GM18520 (cell line): ENCODE measurements around the gene C17orf100.

Experiments used
- ATAC-seq: cut with Tn5 transposase; IDR thresholded peaks from one replicate; pipeline ENCODE4 v1.9.1; 2021; ENCODE audit not compliant: unreplicated experiment

Gene C17orf100

DNA sequence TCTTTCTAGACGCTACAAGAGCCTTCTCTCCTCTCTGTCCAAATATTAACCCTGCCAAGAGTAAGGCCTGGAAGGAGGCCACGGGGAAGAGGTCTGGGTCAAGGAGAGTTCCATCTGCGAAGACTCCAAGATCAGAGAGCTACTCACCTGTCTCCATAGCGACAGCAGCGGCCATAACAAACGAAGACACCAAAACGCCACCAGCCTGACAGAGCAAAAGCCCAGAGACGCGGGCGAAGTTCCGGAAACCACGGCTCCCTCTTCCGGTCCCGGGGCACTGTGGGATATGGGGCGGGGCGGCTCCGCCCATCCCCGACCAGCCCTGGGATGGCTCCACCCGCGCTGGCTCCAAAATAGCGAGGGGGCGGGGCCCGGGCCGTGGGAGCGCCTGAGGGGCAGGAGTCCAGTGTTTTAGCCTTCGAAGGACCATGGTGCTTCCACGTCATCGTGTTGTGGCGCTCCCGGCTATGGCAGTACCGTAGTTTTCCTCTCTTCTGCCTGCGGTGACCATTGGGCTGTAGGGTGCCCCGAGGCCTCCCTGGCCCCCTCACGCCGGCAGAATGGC is at the start of gene C17orf100, which contains the start of gene MED31:
Gene C17orf100, plus strand, starts transcription at position 409 of the 565 bp plus-strand sequence. Its CDS starts 152 bp downstream, at position 561.
Gene MED31, minus strand, starts transcription at position 252 of the 565 bp plus-strand sequence. Its CDS starts 77 bp downstream, at position 175.
- ATAC-seq: peak; percentile 67

DNA sequence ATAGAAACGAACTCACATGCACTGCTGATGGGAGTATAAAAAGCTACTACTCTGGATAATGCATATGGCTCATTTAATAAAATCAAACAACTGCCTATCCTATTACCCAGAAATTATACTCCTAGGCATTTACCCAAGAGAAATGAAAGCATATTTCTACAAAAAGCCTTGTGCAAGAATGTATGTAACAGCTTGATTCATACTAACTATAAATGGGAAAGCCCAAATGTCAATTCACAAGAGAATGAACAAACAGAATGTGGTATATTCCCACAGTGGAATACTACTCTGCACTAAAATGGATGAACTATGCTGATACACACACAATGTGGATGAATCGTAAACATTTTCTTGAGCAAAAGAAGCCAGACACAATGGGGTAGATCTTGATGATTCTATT is 49.4 kb upstream of the C17orf100 start:
- no peak for ATAC-seq

DNA sequence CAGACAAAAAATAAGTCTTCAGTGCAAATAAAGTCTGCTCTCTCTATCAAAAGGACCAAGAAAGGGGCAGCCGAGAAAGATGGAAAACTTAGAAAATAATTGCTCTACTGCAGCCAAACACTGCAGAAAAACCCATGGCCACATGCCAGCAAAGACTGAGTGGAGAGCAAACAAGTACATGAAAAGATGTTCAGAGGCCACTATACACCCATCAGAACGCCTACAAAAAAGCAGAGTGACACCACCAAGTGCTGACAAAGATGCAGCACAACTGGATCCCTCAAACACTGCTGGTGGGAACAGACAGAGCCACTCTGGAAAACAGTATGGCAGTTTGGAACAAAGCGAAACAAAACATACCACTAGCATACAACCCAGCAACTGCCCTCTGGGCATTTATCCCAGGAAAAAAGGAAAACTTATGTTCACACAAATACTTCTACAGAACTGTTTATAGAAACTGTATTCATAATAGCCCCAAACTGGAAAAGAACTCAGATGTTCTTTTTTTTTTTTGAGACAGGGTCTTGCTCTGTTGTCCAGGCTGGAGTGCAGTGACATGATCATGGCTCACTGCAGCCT is 47.7 kb upstream of the C17orf100 start:
- ATAC-seq: no peak

DNA sequence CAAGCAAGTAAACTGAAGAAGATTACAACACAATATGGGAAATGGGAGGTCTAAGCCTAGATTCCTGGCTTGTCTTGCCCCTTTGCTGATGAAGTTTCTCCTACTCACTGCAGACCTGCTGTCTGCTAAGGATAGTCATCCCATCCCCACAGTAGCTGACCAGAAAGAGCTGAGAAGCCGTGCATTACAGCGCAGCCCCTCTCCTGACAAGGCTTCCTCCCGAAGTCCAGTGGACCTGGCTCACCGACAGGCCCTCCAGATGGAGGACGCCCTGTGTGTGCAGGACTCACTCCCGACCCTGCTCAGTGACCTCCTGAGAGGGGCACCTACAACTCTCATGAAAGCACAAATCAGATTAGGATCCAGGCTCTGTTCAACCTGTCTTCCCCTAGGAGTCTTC is 46.4 kb upstream of the C17orf100 start:
- no peak for ATAC-seq

- no peak for ATAC-seq
These were observed 43.2 kb upstream of the C17orf100 start for GRCh38 chr17:6608321-6608720.

DNA sequence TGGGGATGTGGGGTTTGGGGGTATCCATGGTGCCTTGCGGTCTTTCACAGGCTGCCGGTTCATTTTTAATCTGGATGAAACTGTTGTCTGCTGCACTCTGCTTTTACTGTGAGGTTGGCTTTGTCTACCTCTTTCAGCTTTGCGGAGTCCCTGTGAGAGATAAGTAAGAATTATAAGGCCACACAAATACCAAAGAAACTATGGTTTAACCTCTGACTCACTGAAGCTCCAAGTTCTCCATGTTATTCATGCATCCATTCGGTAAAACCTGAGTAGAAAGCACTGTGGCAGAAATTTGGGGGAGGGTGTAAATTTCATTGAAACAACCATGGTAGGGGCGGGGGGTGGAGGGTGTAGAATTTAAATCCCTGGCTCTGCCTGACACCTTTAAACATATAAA is 41.6 kb upstream of the C17orf100 start:
- ATAC-seq: no peak

GRCh38 chr17:6611231-6611630 is 40.3 kb upstream of the C17orf100 start:
- no peak for ATAC-seq

- no peak for ATAC-seq
These were observed 27.6 kb upstream of the C17orf100 start for GRCh38 chr17:6623941-6624340.

DNA sequence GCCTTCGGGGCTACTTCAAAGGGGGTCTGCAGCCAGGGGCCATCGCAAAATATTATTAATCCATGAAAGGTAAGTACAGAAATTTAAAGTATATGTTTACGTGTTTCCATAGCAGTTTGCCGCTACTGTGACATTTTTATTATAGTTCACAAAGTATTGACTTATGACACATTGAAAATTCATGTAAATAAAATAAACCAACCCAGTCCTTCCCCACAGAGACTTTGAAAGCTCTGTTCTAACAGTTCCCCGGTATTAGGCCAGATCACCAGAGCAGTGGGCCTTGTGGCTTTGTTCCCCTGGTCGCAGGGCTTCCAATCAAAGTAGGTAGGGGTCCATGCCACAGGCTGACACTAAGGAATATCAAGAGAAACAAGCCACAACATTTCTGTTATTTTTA is 24.9 kb upstream of the C17orf100 start:
- no peak for ATAC-seq

GRCh38 chr17:6627019-6627418 is 24.5 kb upstream of the C17orf100 start:
- no peak for ATAC-seq

DNA sequence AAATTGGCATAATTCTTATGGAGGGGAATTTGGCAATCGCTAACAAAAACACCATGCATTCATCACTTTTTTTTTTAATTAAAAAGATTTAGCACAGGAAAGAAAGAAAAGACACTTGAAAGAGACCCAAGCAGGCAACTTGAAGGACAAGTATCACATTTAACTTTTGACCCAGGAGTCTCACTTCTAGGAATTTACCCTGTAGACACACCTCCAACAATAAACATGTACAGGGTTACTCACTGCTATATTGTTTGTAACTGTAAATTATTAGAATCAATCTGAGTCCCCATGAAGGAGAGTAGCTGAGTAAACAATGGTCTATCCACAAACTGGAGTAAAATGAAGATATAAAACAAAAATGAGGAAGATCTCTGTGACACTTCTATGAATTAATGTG is 21.2 kb upstream of the C17orf100 start:
- ATAC-seq: no peak

GRCh38 chr17:6632530-6632929 is 19.0 kb upstream of the C17orf100 start:
- ATAC-seq: no peak

GRCh38 chr17:6633263-6633662 is 18.3 kb upstream of the C17orf100 start:
- ATAC-seq: no peak

DNA sequence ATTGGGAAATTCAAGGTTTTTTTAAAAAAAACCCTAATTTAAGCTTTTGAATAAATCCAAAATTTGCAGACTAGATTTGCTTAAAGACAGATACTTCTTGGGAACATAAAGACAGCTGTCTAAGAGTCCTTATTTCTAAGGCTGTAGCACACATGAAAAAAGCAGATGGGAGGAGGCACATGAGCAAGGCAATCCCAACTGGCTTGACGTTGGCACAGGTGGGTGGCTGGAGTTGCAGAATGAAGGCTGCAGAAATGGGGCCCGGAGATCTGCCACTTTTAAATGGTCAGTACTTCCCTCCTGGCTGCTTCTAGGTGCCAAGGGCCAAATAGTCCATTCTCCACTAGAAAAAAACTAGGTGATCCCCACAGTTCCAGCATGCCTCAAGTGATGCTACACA is 15.5 kb upstream of the C17orf100 start:
- no peak for ATAC-seq

DNA sequence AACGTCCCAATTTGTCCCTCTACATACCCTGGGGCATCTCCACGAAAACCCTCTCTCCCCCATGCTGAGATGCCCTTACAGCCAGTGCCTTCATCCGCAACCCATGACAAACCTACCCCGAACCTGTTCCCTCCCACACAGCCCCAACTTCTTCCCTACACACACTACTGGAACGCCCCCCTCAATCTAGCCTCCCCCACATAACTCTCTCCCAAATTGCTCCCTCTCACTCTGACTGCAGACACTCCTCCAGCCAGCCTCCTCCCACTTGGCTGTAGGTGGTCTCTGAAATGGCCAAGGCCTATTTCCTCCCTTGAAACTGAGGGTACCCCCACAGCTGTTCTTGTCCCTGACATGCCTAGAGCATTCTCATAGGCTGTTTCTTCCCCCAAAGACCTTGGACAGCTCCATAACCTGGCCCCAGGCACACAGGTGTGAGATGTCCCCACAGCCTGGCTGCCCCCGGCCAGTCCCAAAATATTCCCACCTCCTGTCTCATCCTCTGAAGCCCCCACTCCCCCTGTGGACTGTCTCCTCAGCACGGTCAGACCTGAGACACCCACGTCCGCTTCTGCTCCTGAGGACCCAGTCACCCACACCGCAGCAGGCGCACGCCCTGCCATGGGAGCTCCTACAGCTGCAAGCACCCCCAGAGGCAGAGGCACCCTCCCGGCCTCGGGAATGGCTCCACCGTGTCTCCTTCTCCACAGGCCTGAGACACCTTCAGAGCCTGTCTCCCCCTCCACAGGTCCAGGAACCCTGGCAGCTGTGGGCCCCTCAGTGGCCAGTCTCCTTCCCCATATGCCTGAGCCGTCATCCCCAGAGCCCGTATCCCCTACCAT is 14.7 kb upstream of the C17orf100 start:
- no peak for ATAC-seq

GRCh38 chr17:6637458-6637840 is 14.1 kb upstream of the C17orf100 start:
- ATAC-seq: no peak

DNA sequence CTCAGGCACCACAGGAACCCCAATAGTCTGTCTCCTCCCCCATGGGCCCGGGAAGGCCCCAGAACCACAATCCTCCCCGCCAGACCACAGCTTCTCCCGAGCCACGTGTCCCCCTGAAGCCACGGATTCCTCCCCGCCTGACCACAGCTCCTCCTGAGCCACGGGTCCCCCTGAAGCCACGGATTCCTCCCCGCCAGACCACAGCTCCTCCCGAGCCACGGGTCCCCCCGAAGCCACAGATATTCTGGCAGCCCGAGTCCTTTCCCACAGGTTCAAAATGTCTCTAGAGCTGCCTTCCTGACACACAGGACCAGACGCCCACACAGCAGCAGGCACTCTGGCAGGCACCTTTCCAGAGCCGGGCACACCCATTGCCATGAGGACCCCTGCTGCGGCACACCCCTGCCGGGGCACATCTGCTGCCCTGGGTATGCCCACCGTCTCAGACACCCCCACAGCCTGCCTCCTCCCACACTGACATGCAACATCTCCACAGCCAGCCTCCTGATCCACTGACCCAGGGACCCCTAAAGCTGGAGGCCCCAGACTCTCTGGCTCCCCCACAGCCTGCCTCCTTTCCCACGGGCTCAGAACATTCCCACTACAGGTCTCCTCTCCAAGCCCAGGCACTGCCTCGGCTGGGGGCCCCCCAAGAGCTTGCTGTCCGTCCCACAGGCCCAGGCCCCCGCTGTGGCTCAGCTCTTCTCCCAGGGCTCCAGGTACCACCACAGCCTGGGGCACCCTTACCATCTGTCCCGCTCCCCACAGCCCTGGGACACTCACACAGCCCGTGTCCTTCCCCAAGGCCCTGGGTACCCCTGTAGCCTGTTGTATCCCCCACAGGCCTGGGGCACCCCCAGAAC is 13.3 kb upstream of the C17orf100 start:
- ATAC-seq: no peak

DNA sequence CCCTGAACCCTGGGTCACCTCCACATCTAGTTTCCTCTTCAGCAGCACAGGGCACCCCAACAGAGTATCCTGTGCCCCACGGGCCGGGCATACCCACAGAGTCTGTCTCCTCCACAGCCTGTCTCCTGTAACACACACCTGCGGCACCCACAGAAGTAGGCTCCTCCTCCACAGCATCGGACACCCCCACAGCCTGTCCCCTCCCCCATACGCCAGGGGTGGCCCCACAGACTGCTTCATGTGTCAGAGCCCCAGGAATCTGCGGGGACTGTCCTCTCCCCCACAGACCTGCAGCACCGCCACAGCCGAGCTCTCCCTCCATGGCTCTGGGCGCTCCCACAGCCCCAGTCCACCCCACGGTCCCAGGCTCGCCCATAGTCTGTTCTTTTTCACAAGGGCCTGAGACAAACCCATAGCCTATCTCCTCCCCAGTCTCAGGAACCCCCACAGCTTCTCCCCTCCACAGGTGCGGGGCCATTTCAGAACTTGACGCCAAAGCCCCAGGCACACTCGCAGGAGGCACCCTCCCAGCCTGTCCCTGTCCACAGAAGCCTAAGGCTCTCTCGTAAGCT is 12.5 kb upstream of the C17orf100 start:
- no peak for ATAC-seq

- ATAC-seq: no peak
These were observed 11.7 kb upstream of the C17orf100 start for GRCh38 chr17:6639586-6640535.
